ENCODE data around the gene SATB2.
A peak's percentile ranks its signal among the peaks of the same experiment; 100 is the strongest.

The SATB2 gene

DNA sequence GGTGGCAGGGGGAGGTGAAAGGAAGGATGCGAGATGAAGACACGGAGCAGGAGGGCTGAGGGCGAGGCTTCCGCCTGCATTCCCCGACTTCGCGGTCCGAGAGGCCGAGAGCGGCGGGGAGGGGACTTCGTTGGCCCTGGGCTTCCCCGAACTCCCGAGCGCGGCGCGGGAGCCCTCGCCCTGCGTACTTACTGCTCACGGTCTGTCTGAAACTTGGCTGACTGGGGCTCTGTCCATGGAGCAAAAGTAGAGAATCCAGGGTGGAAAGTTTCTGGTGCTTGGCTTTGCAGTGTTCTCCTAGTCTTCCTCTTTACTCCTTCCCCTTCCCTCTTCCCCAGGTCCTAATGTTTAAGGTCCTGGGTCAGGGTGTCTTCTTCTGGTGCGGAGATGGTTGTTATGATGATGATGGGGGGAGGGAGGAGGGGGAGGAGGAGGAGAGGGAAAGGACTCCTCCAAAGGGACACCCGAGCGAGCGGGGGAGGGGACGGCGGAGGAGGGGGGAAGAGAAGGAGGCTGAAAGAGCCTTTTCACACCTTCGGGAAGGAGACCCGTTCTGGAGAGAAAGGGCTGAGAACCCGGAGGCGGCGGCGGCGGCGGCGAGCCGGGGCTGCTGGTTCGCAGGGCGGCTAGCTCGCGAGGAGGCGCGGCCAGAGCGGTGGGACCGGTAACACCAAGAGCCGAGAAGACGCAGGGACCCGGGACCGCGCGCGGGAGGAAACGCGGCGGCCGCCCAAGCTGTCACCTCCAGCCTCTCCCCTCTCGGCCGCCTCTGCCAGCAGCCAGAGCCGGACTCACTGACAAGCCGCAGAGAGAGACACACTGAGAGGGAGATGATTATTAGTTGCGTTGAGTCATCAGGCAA, at the start of gene SATB2:
TSS of gene SATB2 (minus strand) at position 793 of the 862 bp plus-strand sequence. CDS start 1,902 bp downstream, outside the sequence.
- DNase-seq (ENCODE audit: low spot score), result peak; percentile 70

DNA sequence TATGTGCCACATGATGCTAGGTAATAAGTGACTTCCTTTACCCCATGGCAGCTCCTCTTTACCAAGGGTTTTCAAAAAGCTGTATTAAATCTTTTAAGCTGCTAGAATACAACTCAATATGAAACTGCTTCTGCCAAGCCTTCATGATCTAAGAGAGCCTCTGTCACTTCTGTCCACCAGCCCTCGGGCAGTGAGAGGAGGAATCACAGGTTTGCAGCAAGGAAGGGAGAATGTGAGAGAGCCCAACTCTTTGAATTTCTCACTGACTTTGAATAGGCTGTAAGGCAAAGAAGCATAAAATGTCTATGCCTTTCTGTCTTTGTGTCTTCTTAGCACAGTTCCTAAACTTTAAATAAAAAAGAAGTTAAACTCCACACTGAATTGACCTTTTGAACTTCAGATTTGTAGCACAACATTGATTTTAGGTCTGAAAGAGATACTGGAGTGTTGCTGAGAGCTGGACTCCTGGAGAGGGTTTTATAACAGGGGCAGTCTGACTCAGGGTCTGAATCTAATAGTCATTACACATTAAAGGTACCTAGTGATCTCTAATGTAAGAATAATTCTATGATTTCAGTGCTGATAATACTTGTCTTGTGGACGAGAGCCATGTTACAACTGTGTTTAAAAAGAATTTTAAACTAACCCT, 48.1 kb upstream of the SATB2 start:
- no peak for DNase-seq (ENCODE audit: low spot score)

DNA sequence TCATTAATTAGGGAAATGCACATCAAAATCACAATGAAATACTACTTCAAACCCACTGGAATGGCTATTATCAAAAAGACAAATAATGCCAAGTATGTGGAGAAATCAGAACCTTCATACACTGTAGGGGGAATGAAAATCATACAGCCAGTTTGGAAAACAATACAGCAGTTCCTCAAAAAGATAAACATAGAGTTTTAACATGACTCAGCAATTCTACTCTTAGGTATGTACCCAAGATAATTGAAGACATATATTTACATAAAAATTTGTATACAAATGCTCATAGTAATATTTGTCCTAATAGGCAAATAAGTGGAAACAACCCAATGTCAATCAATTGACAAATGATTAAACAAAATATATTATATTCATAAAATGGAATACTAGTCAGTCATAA, 45.4 kb upstream of the SATB2 start:
- DNase-seq (ENCODE audit: low spot score), result no peak

DNA sequence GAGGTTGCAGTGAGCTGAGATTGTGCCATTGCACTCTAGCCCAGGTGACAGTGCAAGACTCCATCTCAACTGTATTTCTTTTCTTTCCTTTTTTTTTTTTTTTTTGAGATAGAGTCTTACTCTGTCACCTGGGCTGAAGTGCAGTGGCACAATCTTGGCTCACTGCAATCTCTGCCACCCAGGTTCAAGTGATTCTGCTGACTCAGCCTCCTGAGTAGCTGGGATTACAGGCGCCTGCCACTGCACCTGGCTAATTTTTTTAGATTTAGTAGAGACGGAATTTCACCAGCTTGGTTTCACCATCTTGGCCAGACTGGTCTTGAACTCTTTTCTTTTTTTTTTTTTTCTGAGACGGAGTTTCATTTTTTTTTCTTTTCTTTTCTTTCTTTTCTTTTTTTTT, 41.3 kb upstream of the SATB2 start:
- DNase-seq (ENCODE audit: low spot score), result no peak

DNA sequence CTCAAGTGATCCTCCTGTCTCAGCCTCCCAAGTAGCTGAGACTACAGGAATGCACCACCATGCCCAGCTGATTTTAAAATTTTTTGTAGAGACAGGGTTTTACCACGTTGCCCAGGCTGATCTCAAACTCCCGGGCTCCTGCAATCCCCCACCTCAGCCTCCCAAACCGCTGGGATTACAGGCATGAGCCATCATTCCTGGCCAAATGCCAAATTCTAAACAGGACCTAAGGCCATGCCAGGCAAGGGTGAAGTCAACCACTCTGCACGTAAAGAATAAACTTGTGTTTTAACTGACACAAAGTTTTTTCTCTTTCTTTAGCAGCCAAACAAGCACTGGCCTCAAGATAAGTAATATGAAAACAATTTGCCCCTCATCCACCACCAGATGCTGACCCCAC, 37.4 kb upstream of the SATB2 start:
- DNase-seq (ENCODE audit: low spot score), result no peak

- DNase-seq (ENCODE audit: low spot score), result no peak
Observed at GRCh38 chr2:199490049-199490448, 32.3 kb upstream of the SATB2 start.

DNA sequence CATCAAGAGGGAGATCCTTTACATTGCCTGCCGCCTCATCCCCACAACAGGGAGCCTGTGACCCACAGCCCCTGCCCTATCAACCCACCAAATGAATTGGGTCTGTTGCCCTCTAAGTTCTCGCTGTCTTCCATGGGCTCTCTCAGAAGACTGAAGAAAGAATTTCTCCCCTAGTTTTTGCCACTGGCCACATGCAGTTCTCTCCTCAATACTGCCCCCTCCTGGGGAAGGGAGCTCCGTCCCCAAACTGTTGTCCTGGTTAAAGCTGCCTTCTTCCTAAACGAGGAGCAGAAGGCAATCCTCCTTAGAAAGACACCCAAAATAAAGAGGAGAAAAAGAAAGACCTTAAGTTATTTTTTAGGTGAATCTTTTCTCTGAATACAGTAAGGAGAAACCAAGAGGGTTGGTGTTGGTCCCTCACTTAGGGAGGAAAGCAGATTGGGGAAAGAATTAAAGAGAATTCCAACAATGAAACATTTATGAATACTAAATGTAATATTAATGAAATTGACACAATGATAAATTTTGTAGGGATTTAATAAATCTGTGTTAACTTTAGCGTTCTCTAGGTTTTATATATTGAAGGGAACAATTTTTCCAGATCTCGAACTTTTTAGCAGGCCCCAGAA, 31.1 kb upstream of the SATB2 start:
- peak; percentile 69 for DNase-seq (ENCODE audit: low spot score)

GRCh38 chr2:199485732-199486335, 28.1 kb upstream of the SATB2 start:
- DNase-seq (ENCODE audit: low spot score), result peak; percentile 79

DNA sequence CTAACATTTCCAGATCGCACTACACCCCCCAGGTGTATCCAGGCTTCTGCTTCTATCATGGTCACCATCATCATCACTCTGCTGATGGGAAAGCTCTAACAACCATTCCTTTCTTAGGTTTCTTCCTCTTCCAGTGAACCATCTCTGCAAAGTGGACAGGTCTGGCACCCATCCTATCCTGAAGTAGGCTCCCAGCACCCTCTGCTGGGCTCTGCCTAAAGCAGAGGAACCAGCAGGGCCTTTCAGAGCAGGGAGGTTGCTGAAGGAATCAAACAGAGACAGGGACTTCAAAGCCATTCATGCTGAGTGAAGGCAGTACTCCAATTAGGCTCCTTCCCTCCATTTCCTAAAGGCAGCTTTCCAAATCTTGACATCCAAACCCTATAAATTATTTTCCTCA, 27.2 kb upstream of the SATB2 start:
- peak; percentile 30 for DNase-seq (ENCODE audit: low spot score)

DNA sequence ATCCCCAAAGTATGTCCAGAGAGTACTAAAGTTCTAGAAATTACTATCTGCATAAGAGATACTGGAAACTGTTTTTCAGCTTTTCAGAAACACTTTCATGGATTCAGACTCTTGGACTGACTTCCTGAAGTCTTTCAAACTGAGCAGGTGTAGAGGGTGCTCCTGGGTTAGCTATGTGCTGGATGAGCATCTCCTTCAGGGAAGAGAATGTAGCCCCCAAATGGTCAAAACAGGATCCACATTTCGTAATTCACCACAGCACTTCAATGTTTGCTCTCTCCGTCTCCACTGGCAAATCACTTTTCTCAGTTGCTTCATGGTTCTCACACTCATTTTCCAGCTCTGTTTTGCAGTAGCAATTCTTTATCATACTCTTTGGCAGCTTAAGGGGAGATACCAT, 23.2 kb upstream of the SATB2 start:
- no peak for DNase-seq (ENCODE audit: low spot score)

GRCh38 chr2:199477277-199477834, 19.6 kb upstream of the SATB2 start:
- DNase-seq (ENCODE audit: low spot score), result no peak

DNA sequence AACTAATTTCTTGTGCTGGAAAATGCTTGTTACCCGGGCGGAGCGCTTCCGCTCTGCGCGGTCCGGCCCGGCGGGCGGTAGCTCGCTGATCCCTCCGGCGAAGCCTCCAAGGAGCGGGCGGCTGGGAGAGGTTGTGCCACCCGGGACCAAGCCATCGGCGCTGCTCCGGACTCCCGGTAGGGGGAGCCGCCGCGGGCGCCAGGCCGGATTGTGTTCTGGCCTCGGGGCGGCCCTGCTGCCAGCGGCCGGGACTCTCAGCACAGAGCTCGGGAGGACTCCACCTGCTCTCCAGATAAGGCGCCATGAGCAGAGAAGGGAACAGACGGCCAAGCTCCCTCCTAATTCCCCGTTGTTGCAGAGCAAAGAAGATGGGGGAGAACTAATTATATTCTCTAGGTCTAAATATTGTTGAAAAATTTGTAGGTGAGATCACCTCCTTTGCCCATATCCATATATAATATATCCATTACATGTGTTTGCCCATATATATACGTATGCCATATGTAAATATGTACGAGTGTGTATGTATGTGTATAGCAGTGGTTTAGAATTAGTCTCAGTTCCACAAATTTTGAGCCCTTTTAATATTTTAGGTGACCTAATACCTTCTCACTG, 13.8 kb upstream of the SATB2 start:
- DNase-seq (ENCODE audit: low spot score), result peak; percentile 87

DNA sequence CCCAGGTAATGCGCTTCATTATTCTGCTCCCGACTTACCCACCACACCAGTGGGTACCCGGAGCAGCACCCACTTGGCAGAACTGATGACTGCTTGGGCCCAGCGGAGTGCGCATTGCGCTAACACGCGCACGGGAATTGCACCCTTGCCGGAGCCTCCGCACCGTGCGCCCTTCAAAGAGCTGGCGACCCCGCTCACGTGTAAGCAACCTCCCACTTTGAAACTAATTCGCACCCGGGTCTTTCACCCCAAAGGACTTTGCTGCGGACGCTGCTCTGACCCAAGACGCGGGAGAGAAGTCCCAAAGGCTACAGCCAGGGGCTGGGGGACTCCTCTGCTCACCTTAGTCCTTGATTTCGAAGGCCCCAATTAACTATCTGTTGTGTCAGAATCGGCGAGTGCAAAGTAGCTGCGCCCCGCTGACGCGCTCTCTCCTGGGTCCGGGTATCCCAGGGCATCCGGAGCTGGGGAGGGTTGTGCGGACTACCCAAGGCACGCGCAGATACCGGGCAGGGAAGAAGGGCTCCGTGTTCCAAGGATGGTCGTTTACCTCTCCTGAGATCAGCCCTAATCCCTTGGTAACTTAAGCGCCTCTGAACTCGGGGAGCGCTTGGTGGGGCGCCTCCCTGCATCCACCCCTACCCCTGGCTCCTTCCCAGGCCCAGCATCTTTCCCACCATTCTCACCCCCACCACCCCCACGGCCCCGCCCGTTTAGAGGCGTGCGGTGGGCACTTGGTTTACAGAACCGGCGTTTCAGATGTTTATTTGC, 13.1 kb upstream of the SATB2 start:
- DNase-seq (ENCODE audit: low spot score), result no peak

- no peak for DNase-seq (ENCODE audit: low spot score)
Observed at GRCh38 chr2:199470361-199470671, 12.6 kb upstream of the SATB2 start.

- no peak for DNase-seq (ENCODE audit: low spot score)
Observed at GRCh38 chr2:199469514-199470360, 12.0 kb upstream of the SATB2 start.

DNA sequence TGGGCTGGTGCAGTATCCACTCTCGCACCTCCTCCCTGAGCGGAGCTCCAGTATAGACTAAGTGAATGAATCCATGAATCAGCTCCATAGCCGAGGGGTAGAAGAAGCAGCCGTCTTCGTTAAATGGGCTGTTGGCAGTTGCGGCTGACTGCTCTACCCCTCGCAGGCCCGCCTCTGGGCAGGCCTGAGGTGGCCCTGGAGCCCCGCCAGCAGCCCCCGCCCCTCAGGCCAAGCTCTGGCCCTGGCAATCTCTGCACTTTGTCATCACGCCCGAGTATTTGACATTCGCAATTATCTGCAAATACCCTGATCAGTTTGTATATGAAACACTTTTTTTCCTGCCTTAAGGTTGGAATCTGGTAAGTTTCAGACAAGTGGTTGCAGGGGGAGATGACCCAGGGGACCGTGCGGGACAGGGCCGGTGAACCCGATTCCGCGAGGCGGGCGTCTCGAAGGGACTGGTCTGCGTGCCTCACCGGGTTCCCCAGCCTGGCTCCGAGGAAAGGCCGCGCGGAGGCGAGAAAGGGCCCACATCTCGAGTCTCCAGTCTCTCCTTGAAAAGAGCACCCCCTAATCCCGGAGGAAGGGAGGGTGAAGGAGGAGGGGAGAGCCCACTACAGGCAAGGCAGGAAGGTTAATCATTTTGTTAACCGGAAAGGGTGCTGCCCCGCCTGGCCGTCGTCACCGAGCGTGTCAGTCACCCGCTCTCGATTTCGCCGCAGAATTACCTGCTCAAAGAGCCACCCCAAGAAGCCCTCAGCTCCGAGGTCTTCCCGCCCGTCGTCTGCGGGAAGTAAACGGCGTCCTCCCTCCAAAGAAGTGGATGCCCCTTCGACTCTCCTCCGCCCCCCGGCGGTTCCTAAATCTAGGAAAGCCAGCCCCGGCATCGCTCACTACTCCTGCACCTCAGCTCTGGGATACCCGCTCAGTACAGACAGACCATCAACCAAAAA, 11.1 kb upstream of the SATB2 start:
- DNase-seq (ENCODE audit: low spot score), result no peak

DNA sequence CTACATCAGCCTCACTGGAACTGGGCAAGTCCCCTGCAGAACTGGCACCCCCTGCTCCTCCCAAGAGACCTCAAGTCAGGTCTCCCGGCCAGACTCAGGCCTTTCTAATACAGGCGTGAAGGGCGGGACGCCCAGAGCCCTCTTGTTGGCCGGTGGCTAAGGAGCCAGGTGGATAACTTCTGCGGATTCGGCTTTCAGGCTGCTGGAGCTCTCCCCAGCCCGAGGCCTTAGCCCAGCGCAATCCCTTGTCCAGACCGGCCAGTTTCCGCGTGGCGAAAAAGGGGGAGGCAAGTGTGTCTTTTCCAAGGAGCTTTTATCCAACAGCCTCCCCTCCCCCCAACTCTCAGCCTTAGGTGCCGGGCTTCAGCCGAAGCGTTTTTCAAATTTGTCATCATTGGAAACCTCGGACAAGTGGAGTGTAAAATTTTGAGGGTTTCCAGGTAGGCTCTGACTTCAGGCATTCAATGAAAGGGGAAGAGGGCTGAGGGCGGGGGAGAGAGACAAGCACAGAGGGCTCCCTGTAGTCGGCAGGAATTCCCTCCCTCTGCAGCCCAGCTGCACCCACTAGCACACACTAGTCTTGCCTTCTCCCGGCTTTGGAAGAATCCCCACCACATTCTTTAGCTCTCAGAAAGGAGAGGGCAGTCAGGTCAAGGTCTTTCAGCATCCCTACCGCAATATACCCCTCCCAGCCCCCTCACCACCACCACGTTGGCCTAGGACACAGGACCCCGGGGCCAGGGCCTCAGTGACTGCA, 9.5 kb upstream of the SATB2 start:
- DNase-seq (ENCODE audit: low spot score), result no peak

DNA sequence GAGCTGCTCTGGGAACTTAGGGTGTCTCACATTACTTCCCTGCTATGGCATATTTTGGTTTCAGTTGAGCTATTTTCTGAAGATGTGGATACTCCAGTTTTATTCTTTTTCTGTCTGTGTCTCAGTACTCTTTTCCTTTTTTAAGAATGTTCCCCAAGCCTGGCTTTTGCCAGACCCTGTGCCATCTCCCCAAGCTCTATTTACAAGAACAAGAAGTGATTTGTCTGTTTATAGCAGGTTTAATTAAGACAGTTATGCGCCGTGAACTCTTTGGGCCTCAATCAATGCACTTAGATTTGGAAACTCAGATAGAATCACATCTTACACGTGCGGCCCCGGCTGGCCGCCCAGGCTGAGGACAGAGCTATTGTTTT, 8.9 kb upstream of the SATB2 start:
- DNase-seq (ENCODE audit: low spot score), result no peak

Measured in AG08395 (cell line).